Hematopoietic multipotent progenitor cell treated with erythropoietin and hydrocortisone succinate and interleukin-3 and kit ligand, for 4 days (in vitro differentiated cells): Measurements from ENCODE around the gene SEZ6L2.
A peak's percentile ranks its signal among the peaks of the same experiment; 100 is the strongest.
"Not testable (repeated sequence)": the region's sequence is repeated elsewhere in the genome, so short reads cannot be mapped to it uniquely, and the experiment has no call there.

Experiments
- DNase-seq: peaks from one replicate; pipeline ENCODE4 v3.0.0-alpha.2; 2015

Gene SEZ6L2

DNA sequence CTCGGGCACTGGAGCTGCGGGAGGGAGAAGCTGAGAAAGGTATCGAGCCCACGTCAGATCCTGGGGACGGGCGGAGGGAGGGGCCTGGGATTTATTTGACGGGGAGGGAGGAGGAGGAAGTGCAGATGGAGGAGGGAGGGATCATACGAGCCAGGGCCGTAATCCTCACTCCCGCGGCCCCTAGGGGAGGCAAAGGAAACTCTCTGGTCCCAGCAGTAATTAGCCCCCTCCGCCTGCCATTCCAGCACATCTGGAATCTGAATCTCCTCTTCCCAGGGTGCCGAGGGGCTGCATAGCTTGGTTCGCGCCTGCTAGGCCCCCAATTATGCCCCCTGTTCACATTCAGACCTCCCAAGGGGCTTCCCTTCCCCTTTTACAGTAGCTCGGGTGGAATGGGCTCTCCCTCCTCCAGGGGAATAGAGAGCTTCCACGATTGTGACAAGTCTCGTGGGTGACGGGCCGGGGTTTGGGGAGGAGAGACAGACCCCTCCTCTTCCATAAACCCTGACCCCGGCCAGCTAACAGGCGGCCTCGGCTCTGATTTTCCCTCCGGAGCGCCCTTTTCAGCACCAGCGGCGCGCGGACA is at the start of gene SEZ6L2:
SEZ6L2 (minus strand) TSS at position 35 of the 586 bp plus-strand sequence. CDS start 531 bp downstream, outside the sequence.
- peak; percentile 79 for DNase-seq

GRCh38 chr16:29947897-29948296 is 48.5 kb upstream of the SEZ6L2 start:
- no peak for DNase-seq

DNA sequence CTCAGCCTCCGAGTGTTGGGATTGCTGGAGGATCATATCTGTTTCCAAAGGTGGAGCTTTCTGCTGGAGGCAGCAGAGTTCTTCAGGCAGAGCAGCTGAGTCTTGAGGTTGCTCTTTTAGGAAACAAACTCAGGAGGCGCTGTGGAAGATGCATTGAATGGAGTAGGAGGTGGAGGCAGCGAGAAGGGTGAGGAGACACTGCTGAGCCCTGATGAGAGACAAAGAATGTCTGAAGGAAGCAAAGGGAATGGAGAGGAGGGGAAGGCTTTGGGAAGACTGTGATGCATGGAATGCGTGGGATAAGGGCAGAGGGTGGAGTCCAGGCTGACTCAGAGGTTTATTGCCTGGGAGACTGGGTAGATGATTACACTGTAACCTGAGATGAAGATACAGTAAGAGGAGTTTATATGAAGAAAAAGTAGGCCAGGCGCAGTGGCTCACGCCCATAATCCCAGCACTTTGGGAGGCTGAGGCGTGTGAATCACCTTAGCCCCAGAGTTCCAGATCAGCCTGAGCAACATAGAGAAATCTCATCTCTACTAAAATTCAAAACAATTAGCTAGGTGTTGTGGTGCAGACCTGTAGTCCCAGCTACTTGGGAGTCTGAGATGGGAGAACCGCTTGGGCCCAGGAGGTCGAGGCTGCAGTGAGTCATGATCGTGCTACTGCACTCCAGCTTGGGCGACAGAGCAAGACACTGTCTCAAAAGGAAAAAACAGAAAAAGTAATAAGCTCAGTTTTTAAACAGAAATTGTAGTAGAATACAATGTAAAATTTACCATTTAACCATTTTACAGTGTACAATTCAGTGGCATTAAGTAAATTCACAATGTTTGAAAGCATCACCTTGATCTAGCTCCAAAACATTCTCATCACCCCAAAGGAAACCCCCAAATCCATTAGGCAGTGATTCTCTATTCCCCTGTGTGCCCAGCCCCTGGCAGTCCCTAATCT is 44.8 kb upstream of the SEZ6L2 start:
- DNase-seq: no peak

- no peak for DNase-seq
These were observed 41.3 kb upstream of the SEZ6L2 start for GRCh38 chr16:29940656-29941055.

- DNase-seq: not testable (repeated sequence)
These were observed 32.4 kb upstream of the SEZ6L2 start for GRCh38 chr16:29931750-29932149.

DNA sequence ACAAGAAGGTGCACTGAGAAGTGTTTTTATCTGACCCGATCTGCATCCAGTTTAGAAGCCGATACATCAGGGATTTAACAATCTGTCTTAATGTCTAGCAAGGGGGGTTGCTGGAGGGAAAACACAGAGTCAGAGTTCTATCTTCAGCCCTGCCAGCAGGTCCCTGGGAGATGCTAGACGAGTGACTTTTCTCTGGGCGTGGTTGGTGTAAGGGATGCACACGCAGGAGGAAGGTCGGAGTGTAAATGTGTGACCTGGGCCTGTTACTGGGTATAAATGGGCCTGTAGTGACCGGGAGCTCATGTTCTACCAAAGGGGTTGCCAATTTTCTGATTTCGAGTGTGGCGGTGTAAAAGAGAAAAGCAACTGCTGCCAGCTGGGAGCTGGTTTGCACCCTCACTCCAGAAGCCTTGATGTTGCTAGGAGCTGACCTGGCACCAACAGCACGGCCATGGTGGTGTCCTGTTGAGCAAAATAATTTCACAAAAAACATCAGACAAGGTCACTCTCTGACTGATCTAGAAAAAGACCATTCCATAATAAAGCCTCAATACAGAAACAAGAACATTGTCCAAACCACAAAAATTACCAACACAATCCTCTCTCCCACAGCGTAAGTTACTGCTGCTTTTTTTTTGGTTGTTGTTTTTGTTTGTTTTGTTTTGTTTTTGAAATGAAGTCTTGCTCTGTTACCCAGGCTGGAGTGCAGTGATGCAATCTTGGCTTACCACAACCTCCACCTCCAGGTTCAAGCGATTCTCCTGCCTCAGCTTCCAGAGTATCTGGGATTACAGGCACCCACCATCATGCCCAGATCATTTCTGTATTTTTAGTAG is 27.9 kb upstream of the SEZ6L2 start:
- DNase-seq: no peak

DNA sequence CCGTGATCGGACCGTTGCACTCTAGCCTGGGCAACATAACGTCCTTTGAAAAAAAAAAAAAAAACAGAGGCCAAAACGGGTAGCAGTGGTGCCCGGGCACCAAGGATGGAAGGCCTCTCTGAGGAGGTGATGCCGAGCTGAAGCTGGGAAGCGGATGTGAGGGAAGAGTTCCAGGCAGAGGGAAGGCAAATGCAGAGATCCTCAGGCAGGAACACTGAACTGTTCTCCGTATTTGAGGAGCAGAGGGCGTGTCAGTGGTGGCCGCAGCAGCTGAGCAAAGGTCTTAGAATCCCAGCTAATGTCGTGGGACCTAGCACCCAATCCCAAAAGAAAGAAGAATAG is 27.3 kb upstream of the SEZ6L2 start:
- DNase-seq: no peak

DNA sequence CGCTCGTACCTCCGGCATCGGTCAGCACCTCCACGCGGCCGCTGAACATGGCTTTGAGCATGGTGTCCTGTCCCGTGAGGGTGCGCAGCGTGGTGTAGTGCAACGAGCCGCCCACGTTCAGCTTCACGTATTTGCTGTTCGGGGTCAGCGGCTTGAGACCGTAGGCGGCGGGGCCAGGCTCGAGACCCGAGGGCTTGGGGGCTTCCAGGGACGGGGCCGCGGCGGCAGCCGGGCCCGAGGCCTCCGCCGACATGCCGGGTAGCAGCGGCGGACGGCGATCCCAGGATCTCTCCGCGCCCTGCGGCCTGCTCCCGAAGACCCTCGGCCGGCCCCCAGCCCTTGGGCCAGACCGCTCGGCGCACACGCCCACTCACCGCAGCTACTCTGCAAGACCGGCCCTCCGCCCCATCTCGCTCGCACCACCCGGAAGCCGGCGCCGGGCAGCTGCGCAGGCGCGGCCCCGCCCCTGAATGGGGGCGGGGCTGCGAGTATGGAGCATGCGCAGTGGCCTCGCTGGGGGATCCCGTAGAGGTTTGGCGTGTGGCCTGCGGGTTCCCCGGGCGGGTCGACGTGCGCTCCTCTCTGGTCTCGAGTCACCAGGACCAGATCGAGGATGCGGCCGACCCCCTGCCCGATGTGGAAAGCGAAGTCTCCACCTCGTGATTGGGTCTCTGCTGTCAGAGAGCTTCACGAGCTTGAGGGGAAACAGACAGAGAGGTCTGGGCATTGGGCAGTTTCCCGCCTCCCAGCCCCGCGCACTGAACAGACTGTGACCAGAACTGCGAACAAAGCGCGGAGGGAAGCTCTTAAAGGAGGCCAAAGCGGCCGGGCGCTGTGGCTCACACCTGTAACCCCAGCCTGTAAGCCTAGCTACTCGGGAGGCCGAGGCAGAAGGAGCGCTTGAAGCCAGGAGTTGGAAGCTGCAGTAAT is 26.7 kb upstream of the SEZ6L2 start, which contains the start of gene KCTD13:
KCTD13 (minus strand) TSS at position 446 of the 930 bp plus-strand sequence; CDS start at position 253, 193 bp downstream.
- peak; percentile 93 for DNase-seq

DNA sequence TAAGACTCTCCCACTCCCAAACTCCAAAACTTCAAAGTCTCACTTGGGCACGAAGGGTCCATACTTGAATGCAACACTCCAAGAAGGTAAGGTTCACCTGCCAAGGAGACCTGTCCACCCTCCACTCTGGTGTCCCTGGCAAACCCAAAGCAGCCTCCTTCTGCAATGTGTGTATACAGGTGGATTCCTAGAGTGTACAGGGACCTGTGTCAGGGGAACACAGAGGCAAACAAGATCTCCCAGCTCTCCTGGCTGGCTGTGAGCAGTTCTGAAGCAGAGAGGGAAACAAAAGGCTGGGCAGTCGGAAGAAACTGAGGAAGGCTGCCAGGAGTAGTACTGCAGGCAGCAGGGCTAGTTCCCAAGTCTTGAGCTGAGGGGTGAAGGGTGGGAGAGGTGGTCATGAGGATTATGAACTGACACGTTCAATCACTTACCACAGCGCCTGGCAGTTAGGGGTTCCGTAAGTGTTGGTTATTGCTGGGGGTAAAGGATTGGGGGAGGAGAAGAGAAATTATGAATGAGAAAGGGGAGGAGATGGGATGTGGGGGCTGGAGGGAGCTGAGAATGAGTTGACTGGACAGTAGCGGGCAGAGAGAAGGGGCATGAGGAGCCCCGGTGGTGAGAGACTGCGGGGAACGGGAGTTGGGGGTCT is 25.9 kb upstream of the SEZ6L2 start:
- DNase-seq: peak; percentile 56

DNA sequence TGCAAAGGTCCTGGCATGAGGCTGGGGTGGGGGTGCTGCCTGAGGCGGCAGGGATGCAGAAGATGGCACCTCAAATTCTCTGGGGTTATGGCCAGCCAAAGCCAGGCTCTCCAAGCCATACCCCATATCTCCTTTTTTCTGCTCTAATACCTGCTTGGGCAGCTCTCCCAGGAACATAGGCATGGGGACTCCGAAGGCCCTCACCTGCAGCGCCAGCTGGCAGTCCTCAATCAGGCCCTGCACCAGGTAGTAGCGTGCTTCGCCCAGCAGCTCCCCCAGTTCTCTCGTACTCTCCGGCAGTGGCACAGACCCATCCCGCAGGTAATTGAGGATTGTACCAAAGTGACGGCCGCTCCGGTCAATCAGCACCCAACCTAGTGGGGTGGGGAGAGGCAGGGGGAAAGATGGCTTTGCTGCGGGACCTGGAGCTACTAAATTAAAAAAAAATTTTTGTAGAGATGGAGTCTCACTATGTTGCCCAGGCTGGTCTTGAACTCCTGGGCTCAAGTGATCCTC is 23.7 kb upstream of the SEZ6L2 start:
- no peak for DNase-seq

- DNase-seq: no peak
These were observed 23.0 kb upstream of the SEZ6L2 start for GRCh38 chr16:29922326-29922725.

- DNase-seq: no peak
These were observed 21.7 kb upstream of the SEZ6L2 start for GRCh38 chr16:29921034-29921385.

DNA sequence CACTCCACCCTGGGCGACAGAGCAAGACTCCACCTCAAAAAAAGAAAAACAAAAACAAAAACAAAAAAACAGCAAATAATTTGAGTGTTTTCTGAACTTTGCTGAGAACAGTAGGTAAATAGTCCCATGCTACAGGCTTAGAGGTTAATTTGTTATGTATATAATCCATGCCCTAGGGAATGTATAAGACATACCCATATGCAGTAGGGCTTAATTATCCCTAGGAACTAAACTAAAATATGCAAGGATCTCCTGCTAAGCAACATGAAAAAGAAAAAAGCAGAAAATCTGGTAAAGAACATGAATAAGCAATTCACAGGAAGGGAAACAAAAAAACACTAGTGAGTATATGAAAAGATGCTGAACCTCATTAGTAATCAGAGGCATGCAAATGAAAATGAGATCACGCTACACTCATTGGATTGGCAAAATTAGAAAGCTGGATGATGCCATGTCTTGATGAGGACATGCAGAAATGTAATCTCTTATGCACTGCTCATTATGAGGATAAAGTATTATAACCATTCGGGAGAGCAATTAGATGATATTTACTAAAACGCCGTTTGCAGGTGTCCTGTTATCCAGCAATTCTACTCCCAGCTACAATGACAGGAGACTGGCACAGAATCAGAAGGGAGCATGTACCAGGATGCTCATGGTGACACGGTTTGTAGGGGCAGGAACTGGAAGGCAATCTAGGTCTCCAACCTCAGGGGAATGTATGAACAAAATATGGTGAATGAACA is 21.1 kb upstream of the SEZ6L2 start:
- no peak for DNase-seq

- DNase-seq: no peak
These were observed 17.6 kb upstream of the SEZ6L2 start for GRCh38 chr16:29916979-29917378.

GRCh38 chr16:29915590-29916247 is 16.4 kb upstream of the SEZ6L2 start:
- no peak for DNase-seq

DNA sequence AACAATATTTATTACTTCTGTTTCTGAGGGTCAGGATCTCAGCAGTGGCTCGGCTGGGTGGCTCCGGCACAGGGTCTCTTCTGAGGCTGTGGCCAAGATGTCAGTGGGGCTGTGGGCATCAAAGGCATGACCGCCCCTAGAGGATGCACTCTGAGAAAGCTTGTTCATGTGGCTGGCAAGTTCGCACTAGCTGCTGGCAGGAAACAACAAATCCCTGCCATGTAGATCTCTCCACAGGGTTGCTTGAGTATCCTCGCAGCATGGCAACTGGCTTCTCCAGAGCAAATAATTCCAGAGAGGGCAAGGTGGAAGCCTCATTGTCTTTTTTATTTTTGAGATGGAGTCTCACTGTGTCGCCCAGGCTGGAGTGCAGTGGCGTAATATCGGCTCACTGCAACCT is 14.2 kb upstream of the SEZ6L2 start:
- no peak for DNase-seq

- DNase-seq: no peak
These were observed 12.7 kb upstream of the SEZ6L2 start for GRCh38 chr16:29912087-29912486.

GRCh38 chr16:29911676-29912010 is 12.3 kb upstream of the SEZ6L2 start:
- DNase-seq: no peak

DNA sequence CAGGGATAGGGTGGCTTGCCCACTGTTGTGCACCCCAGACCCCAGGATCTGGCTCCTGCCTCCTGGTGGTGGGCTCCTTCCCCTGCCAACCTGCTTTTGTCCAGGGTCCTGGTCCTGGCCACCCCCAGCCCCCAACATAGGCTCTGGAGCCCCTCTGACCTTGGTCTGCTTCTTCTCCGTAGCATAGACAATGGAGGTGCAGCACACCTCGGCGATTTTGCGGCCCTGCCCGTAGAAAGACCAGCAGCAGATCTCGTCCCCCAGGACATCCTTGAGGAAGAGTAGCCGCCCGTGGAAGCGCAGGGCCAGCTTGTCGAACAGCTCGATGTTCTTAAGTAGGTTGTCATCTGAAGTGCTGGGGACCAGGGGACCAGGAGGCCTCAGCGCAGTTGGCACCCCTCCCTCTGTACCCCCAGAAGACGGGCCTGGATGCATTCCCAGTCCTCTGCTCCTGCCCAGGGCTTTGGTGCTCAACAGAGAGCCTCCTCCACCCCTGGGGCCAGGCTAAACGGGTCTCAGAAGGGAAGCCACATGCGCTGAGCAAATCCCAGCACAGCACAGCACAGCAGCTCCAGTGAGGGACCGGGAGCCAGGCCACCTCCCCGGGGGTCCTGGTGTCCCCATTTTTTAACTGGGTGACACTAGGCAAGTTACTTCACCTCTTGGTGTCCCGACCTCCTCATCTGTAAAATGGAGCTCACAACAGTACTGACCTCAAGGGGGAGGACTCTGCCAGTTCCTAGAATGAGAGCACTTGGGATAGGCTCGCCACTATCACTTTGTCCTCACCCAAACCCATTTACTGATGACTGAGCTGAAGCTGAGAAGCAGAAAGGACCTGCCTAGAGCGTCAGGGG is 11.7 kb upstream of the SEZ6L2 start:
- peak; percentile 26 for DNase-seq
